GM23338 (cell line): ENCODE results near the gene CCDC24. TPM values are rescaled to one million over a fixed set of nuclear protein-coding genes. Genes with fewer than 3 reads are reported as not detected.

Source experiments
- ATAC-seq: fragments of 200-7000 bp; cut with Tn5 transposase; 3 replicates; pipeline ENCODE4 v1.9.1; 2020
- DNase-seq: peaks from one replicate; pipeline ENCODE4 v3.0.0-alpha.2; 2015; ENCODE audit warnings: low spot score
- H2AFZ ChIP-seq: fragments of 200-600 bp; sonication (generic); 2 replicates; pipeline ENCODE4 v1.8.0; 2016; ENCODE audit warnings: antibody characterized with exemption, mild to moderate bottlenecking, moderate library complexity
- H3F3A ChIP-seq: fragments of 200-600 bp; sonication (generic); replicated peaks from 2 replicates; pipeline ENCODE4 v1.8.0; 2017; ENCODE audit warnings: antibody characterized with exemption, mixed run types, low read depth
- H3K27ac ChIP-seq: fragments of 200-600 bp; sonication (generic); 2 replicates; pipeline ENCODE4 v1.6.1; 2016; ENCODE audit warnings: low read depth
- H3K27me3 ChIP-seq: fragments of 200-600 bp; sonication (generic); 2 replicates; pipeline ENCODE4 v1.8.0; 2016; ENCODE audit warnings: mild to moderate bottlenecking, mixed run types, moderate library complexity; ENCODE audit not compliant: insufficient read depth
- H3K36me3 ChIP-seq: fragments of 200-600 bp; sonication (generic); 2 replicates; pipeline ENCODE4 v1.8.0; 2016; ENCODE audit warnings: mild to moderate bottlenecking; ENCODE audit not compliant: insufficient read depth
- H3K4me1 ChIP-seq: fragments of 200-600 bp; sonication (generic); 2 replicates; pipeline ENCODE4 v1.8.0; 2016; ENCODE audit warnings: mild to moderate bottlenecking, moderate library complexity; ENCODE audit not compliant: insufficient read depth
- H3K4me2 ChIP-seq: fragments of 200-600 bp; sonication (generic); 2 replicates; pipeline ENCODE4 v1.7.1; 2017; ENCODE audit warnings: mixed run types
- H3K4me3 ChIP-seq: fragments of 200-600 bp; sonication (generic); 2 replicates; pipeline ENCODE4 v1.6.1; 2016; ENCODE audit warnings: mixed run types
- H3K79me2 ChIP-seq: fragments of 200-600 bp; sonication (generic); replicated peaks from 2 replicates; pipeline ENCODE4 v1.8.0; 2017; ENCODE audit warnings: mild to moderate bottlenecking; ENCODE audit not compliant: insufficient read depth
- H3K9me2 ChIP-seq: fragments of 200-600 bp; sonication (generic); 2 replicates; pipeline ENCODE4 v1.8.0; 2017; ENCODE audit not compliant: insufficient read depth
- H4K20me1 ChIP-seq: fragments of 200-600 bp; sonication (generic); replicated peaks from 2 replicates; pipeline ENCODE4 v1.8.0; 2017; ENCODE audit warnings: mild to moderate bottlenecking; ENCODE audit not compliant: insufficient read depth
- H3K27ac Mint-ChIP-seq: 2 replicates; pipeline ENCODE4 v1.8.0; 2020; ENCODE audit warnings: inconsistent platforms, mild to moderate bottlenecking, moderate library complexity, mixed read lengths
- H3K27me3 Mint-ChIP-seq: 3 replicates; pipeline ENCODE4 v1.8.0; 2022; ENCODE audit warnings: low read depth, mild to moderate bottlenecking, moderate library complexity, mixed read lengths, inconsistent platforms; ENCODE audit not compliant: insufficient read depth, poor library complexity
- H3K36me3 Mint-ChIP-seq: 3 replicates; pipeline ENCODE4 v1.8.0; 2021; ENCODE audit warnings: low read depth, mild to moderate bottlenecking, inconsistent platforms, moderate library complexity, mixed read lengths
- H3K4me1 Mint-ChIP-seq: 3 replicates; pipeline ENCODE4 v1.8.0; 2020; ENCODE audit warnings: mild to moderate bottlenecking, inconsistent platforms, mixed read lengths
- H3K4me3 Mint-ChIP-seq: 3 replicates; pipeline ENCODE4 v1.8.0; 2021; ENCODE audit warnings: moderate library complexity, mild to moderate bottlenecking, inconsistent platforms, mixed read lengths
- H3K9me3 Mint-ChIP-seq: 3 replicates; pipeline ENCODE4 v1.8.0; 2020; ENCODE audit warnings: moderate library complexity, mild to moderate bottlenecking, inconsistent platforms, mixed read lengths
- CREB1 ChIP-seq: fragments of 250-450 bp; sonication (Bioruptor Pico); IDR thresholded peaks from 2 replicates; pipeline ENCODE4 v1.5.0; 2020; ENCODE audit warnings: low read depth, mild to moderate bottlenecking, moderate library complexity
- ETS1 ChIP-seq: IDR thresholded peaks from 2 replicates; pipeline ENCODE4 v1.6.1; 2016; ENCODE audit warnings: antibody characterized with exemption
- EZH2 ChIP-seq: fragments of 200-600 bp; sonication (generic); IDR thresholded peaks from one replicate; pipeline ENCODE4 v1.8.0; 2017; ENCODE audit warnings: antibody characterized with exemption, mild to moderate bottlenecking, low read depth; ENCODE audit not compliant: unreplicated experiment
- EZH2phosphoT487 ChIP-seq: fragments of 200-600 bp; sonication (generic); IDR thresholded peaks from one replicate; pipeline ENCODE4 v1.8.1; 2018; ENCODE audit warnings: antibody characterized with exemption; ENCODE audit not compliant: unreplicated experiment
- JUNB ChIP-seq: IDR thresholded peaks from one replicate; pipeline ENCODE4 v1.6.1; 2016; ENCODE audit warnings: antibody characterized with exemption; ENCODE audit not compliant: unreplicated experiment
- NANOG ChIP-seq: IDR thresholded peaks from 2 replicates; pipeline ENCODE4 v1.6.1; 2016; ENCODE audit warnings: antibody characterized with exemption, borderline replicate concordance
- POLR2AphosphoS5 ChIP-seq: IDR thresholded peaks from 2 replicates; pipeline ENCODE4 v1.6.1; 2016; ENCODE audit warnings: antibody characterized with exemption, low read depth
- REST ChIP-seq: IDR thresholded peaks from one replicate; pipeline ENCODE4 v1.6.1; 2018; ENCODE audit warnings: antibody characterized with exemption; ENCODE audit not compliant: unreplicated experiment
- STAT1 ChIP-seq: IDR thresholded peaks from one replicate; pipeline ENCODE4 v1.6.1; 2016; ENCODE audit warnings: antibody characterized with exemption; ENCODE audit not compliant: unreplicated experiment
- ZNF114 ChIP-seq: fragments of 250-450 bp; sonication (Bioruptor Pico); IDR thresholded peaks from 2 replicates; pipeline ENCODE4 v1.5.0; 2020; ENCODE audit warnings: mild to moderate bottlenecking, moderate library complexity
- ZNF331 ChIP-seq: fragments of 250-450 bp; sonication (Bioruptor Pico); IDR thresholded peaks from 2 replicates; pipeline ENCODE4 v1.5.0; 2020; ENCODE audit warnings: low read depth, mild to moderate bottlenecking, moderate library complexity
- polyA plus RNA-seq: library from polyadenylated mRNA; unstranded; fragments of >200 nt; fragmentation: Nextera tagmentation; extraction: Ambion mirVana; gene quantifications from 2 replicates; pipeline ENCODE4 v1.2.1, GENCODE V29; 2016
- total RNA-seq: library from RNA; depleted of rRNA; stranded (reverse); fragments of >200 nt; shearing (Covaris generic); gene quantifications from 2 replicates; pipeline ENCODE4 v1.2.3, GENCODE V29; 2014

CCDC24 gene
- total and polyA plus RNA-seq, 2 experiments from 2014 or later = 8.3 to 17.2 TPM

GRCh38 chr1:44044071-44044801 is 52.8 kb downstream of the CCDC24 start:
- no peaks in the 10 kb centered on the region for H3K9me2 ChIP-seq
- ATAC-seq = no peak
- H3K27me3 Mint-ChIP-seq = peaks cover 3% of the 10 kb centered on the region
- H3K4me2 ChIP-seq = no peak overlapping the region
- no peak overlapping the region for H2AFZ ChIP-seq
- no peak overlapping the region for H3K27ac ChIP-seq
- H3K4me3 ChIP-seq = no peak overlapping the region
- no peaks in the 10 kb centered on the region for H3K4me1 ChIP-seq
- no peaks in the 10 kb centered on the region for H3K36me3 ChIP-seq
- H3K27me3 ChIP-seq = peaks cover 3% of the 10 kb centered on the region; the same call in 1 of the 2 replicates
- no peaks in the 10 kb centered on the region; the same call in 2 of the 3 replicates for H3K36me3 Mint-ChIP-seq
- H4K20me1 ChIP-seq = no peaks in the 10 kb centered on the region
- no peaks in the 10 kb centered on the region for H3F3A ChIP-seq
- no peak overlapping the region for H3K27ac Mint-ChIP-seq
- DNase-seq = no peak
- no peaks in the 10 kb centered on the region; the same call in 2 of the 3 replicates for H3K4me1 Mint-ChIP-seq
- no peaks in the 10 kb centered on the region for H3K79me2 ChIP-seq
- H3K9me3 Mint-ChIP-seq = no peaks in the 10 kb centered on the region
- no peak for TF ChIP-seq EZH2phosphoT487
- TF ChIP-seq REST = no peak
- TF ChIP-seq POLR2AphosphoS5 = no peak
- no peak for TF ChIP-seq CREB1 (CRISPR knock-in tag)
- TF ChIP-seq JUNB = no peak
- no peak overlapping the region for H3K4me3 Mint-ChIP-seq

- no peaks in the 10 kb centered on the region for H3K4me1 ChIP-seq
- Mint-ChIP-seq H3K27ac (no peak overlapping the region), H3K27me3 (peaks cover 3% of the 10 kb centered on the region), H3K4me1 (no peaks in the 10 kb centered on the region; the same call in 2 of the 3 replicates), H3K4me3 (no peak overlapping the region), H3K9me3 (no peaks in the 10 kb centered on the region), H3K36me3 (no peaks in the 10 kb centered on the region; the same call in 2 of the 3 replicates)
- H4K20me1 ChIP-seq = no peaks in the 10 kb centered on the region
- H3K4me3 ChIP-seq = no peak overlapping the region
- no peak overlapping the region for H3K27ac ChIP-seq
- no peaks in the 10 kb centered on the region for H3F3A ChIP-seq
- H2AFZ ChIP-seq = no peak overlapping the region
- no peak for ATAC-seq
- H3K27me3 ChIP-seq = peaks cover 2% of the 10 kb centered on the region; the same call in 1 of the 2 replicates
- H3K36me3 ChIP-seq = no peaks in the 10 kb centered on the region
- H3K4me2 ChIP-seq = no peak overlapping the region
- H3K79me2 ChIP-seq = no peaks in the 10 kb centered on the region
- no peak for DNase-seq
- H3K9me2 ChIP-seq = no peaks in the 10 kb centered on the region
- TF ChIP-seq POLR2AphosphoS5 (no peak), ZNF331 (CRISPR knock-in tag) (no peak), EZH2 (no peak), JUNB (no peak), NANOG (no peak), REST (no peak), ETS1 (no peak), ZNF114 (CRISPR knock-in tag) (no peak), STAT1 (no peak)
Observed at GRCh38 chr1:44045064-44045463, 53.7 kb downstream of the CCDC24 start.
